HepG2 (cell line): ENCODE measurements around the gene NBEAL2. TPM values are rescaled to one million over a fixed set of nuclear protein-coding genes. Genes with fewer than 3 reads are reported as not detected.

Experiments
- ATAC-seq: fragments of 200-7000 bp; cut with Tn5 transposase; 3 replicates; pipeline ENCODE4 v1.9.1; 2020; ENCODE audit warnings: mild to moderate bottlenecking, moderate library complexity
- BruUV-seq: library from RNA; stranded (reverse); fragments of 400-500 nt; replicated peaks from 2 replicates; lab custom pipeline; 2021; lab: Mats Ljungman, UMichigan
- CTCF ChIA-PET: fragments of 300-600 bp; formaldehyde crosslinking; extraction: SDS; loops from one replicate; lab custom pipeline; 2021; ENCODE audit warnings: low total read pairs, inconsistent platforms, low intra/inter-chr PET ratio; lab: Yijun Ruan, JAX
- POLR2A ChIA-PET: fragments of 350-600 bp; sonication (Branson Sonifier 250); formaldehyde crosslinking; loops from one replicate; lab custom pipeline; 2020; ENCODE audit warnings: antibody characterized with exemption, inconsistent platforms; lab: Yijun Ruan, JAX
- DNase-seq: peaks from one replicate; pipeline ENCODE4 v3.0.0-alpha.2; 2015; ENCODE audit warnings: low spot score
- FAIRE-seq: peaks from 3 replicates; lab custom pipeline; 2011; peaks lifted over from hg19 to GRCh38; lab: Jason Lieb, UNC
- H2AFZ ChIP-seq: one replicate; pipeline ENCODE4 v1.6.1; 2011; ENCODE audit warnings: low read length, inconsistent platforms
- H3K27ac ChIP-seq: fragments of 300-600 bp; 3 replicates; pipeline ENCODE4 v1.8.0; 2011; ENCODE audit warnings: mixed run types, mild to moderate bottlenecking, mixed read lengths, low read length, inconsistent platforms; ENCODE audit not compliant: insufficient read depth; ENCODE audit errors: extremely low read length
- H3K27me3 ChIP-seq, 2 experiments: fragments of 200-600 bp in 1 of 2; 2 replicates in 1 of 2; 3 replicates in 1 of 2; pipeline versions ENCODE4 v1.6.0 to v1.8.0; 2011; ENCODE audit warnings: low read length in 2 of 2, mild to moderate bottlenecking in 2 of 2, moderate library complexity in 2 of 2, inconsistent platforms in 1 of 2; ENCODE audit not compliant: insufficient read depth in 2 of 2, control insufficient read depth in 1 of 2
- H3K36me3 ChIP-seq, 2 experiments: fragments of 200-600 bp in 1 of 2; replicated peaks in 1 of 2; 2 replicates in 1 of 2; 3 replicates in 1 of 2; pipeline versions ENCODE4 v1.5.1 to v1.8.0; 2011; ENCODE audit warnings: low read length in 2 of 2, inconsistent platforms in 1 of 2; ENCODE audit not compliant: insufficient read depth in 2 of 2, control insufficient read depth in 1 of 2
- H3K4me1 ChIP-seq: 2 replicates; pipeline ENCODE4 v1.5.1; 2012; ENCODE audit warnings: low read length, inconsistent platforms; ENCODE audit not compliant: insufficient read depth
- H3K4me2 ChIP-seq: 2 replicates; pipeline ENCODE4 v1.6.0; 2011; ENCODE audit warnings: low read depth, low read length, inconsistent platforms
- H3K4me3 ChIP-seq, 3 experiments: fragments of 200-600 bp in 1 of 3; sonication (generic), shearing (Covaris generic) in 1 of 3; replicated peaks in 1 of 3; 2 replicates each; pipeline ENCODE4 v1.5.1; 2011 to 2016; ENCODE audit warnings: low read length in 3 of 3, inconsistent platforms in 2 of 3, low read depth in 2 of 3, mild to moderate bottlenecking in 2 of 3, control low read depth in 1 of 3, mixed read lengths in 1 of 3; ENCODE audit not compliant: insufficient read depth in 1 of 3
- H3K79me2 ChIP-seq: one replicate; pipeline ENCODE4 v1.6.1; 2011; ENCODE audit warnings: low read length, inconsistent platforms; ENCODE audit not compliant: insufficient read depth
- H3K9ac ChIP-seq: 2 replicates; pipeline ENCODE4 v1.6.0; 2011; ENCODE audit warnings: mild to moderate bottlenecking, low read depth, low read length, inconsistent platforms; ENCODE audit not compliant: insufficient read depth
- H3K9me3 ChIP-seq: 2 replicates; pipeline ENCODE4 v1.5.1; 2012; ENCODE audit warnings: mild to moderate bottlenecking, low read length
- H4K20me1 ChIP-seq: 2 replicates; pipeline ENCODE4 v1.6.0; 2011; ENCODE audit warnings: inconsistent platforms, mild to moderate bottlenecking, low read length, moderate library complexity; ENCODE audit not compliant: insufficient read depth
- BRD4 ChIP-seq: sonication (generic); formaldehyde crosslinking; IDR thresholded peaks from 2 replicates; pipeline ENCODE4 v1.4.0; 2020; ENCODE audit warnings: missing genetic modification reagents
- CBFB ChIP-seq: sonication (generic); formaldehyde crosslinking; IDR thresholded peaks from 2 replicates; pipeline ENCODE4 v1.4.0; 2020; ENCODE audit warnings: missing genetic modification reagents
- CCDC6 ChIP-seq: sonication (generic); formaldehyde crosslinking; IDR thresholded peaks from 2 replicates; pipeline ENCODE4 v1.8.1; 2022; ENCODE audit warnings: mild to moderate bottlenecking, missing genetic modification reagents, moderate library complexity
- ETV5 ChIP-seq: IDR thresholded peaks from 2 replicates; pipeline ENCODE4 v1.6.1; 2018; ENCODE audit warnings: missing biosample characterization, missing genetic modification reagents, inconsistent platforms, borderline replicate concordance
- KLF13 ChIP-seq: sonication (generic); formaldehyde crosslinking; IDR thresholded peaks from 2 replicates; pipeline ENCODE4 v1.4.0; 2020; ENCODE audit warnings: mild to moderate bottlenecking, missing genetic modification reagents
- LBX2 ChIP-seq: sonication (generic); formaldehyde crosslinking; IDR thresholded peaks from 2 replicates; pipeline ENCODE4 v1.5.0; 2020; ENCODE audit warnings: missing genetic modification reagents, mild to moderate bottlenecking, borderline replicate concordance
- MAX ChIP-seq: IDR thresholded peaks from 2 replicates; pipeline ENCODE4 v1.6.1; 2012; ENCODE audit warnings: inconsistent platforms
- MLXIP ChIP-seq: sonication (generic); formaldehyde crosslinking; IDR thresholded peaks from 2 replicates; pipeline ENCODE4 v1.9.0; 2021; ENCODE audit warnings: missing genetic modification reagents, borderline replicate concordance
- MTF2 ChIP-seq: sonication (generic); formaldehyde crosslinking; IDR thresholded peaks from 2 replicates; pipeline ENCODE4 v1.5.0; 2020; ENCODE audit warnings: missing genetic modification reagents, borderline replicate concordance
- NAIF1 ChIP-seq: sonication (generic); formaldehyde crosslinking; IDR thresholded peaks from 2 replicates; pipeline ENCODE4 v1.5.0; 2020; ENCODE audit warnings: mild to moderate bottlenecking, missing genetic modification reagents, borderline replicate concordance
- POLR2G ChIP-seq: fragments of 200-400 bp; formaldehyde crosslinking; IDR thresholded peaks from 2 replicates; pipeline ENCODE4 v1.6.1; 2018; ENCODE audit warnings: mild to moderate bottlenecking, low read depth, low read length, moderate library complexity
- RARA ChIP-seq: IDR thresholded peaks from 2 replicates; pipeline ENCODE4 v1.6.1; 2016; ENCODE audit warnings: missing genetic modification reagents, missing compliant biosample characterization
- ZMYM4 ChIP-seq: sonication (generic); formaldehyde crosslinking; IDR thresholded peaks from 2 replicates; pipeline ENCODE4 v1.8.1; 2023; ENCODE audit warnings: mild to moderate bottlenecking, missing genetic modification reagents
- ZNF136 ChIP-seq: sonication (generic); formaldehyde crosslinking; IDR thresholded peaks from 2 replicates; pipeline ENCODE4 v1.8.1; 2022; ENCODE audit warnings: low read depth, mild to moderate bottlenecking, moderate library complexity, missing genetic modification reagents
- ZNF251 ChIP-seq: sonication (generic); formaldehyde crosslinking; IDR thresholded peaks from 2 replicates; pipeline ENCODE4 v1.9.0; 2021; ENCODE audit warnings: mild to moderate bottlenecking, missing genetic modification reagents
- ZNF770 ChIP-seq: sonication (generic); formaldehyde crosslinking; IDR thresholded peaks from 2 replicates; pipeline ENCODE4 v1.5.0; 2020; ENCODE audit warnings: mild to moderate bottlenecking, missing genetic modification reagents
- ZNF777 ChIP-seq: sonication (generic); formaldehyde crosslinking; IDR thresholded peaks from 2 replicates; pipeline ENCODE4 v1.4.0; 2020; ENCODE audit warnings: missing genetic modification reagents
- ZNF839 ChIP-seq: sonication (generic); formaldehyde crosslinking; IDR thresholded peaks from 2 replicates; pipeline ENCODE4 v1.4.0; 2020; ENCODE audit warnings: missing genetic modification reagents, mild to moderate bottlenecking, borderline replicate concordance
- WGBS: methylation state at CpG from one replicate; pipeline ENCODE4 v1.1.6; 2017; ENCODE audit warnings: low lambda C conversion rate; 5-methylcytosine and 5-hydroxymethylcytosine counted together
- in situ Hi-C: cut with HindIII; loops from 2 replicates; pipeline ENCODE4 v1.10.0; 2017; ENCODE audit warnings: low pct_unique_long_range_greater_than_20kb; ENCODE audit not compliant: extremely low pct_ligation_motif_present
- intact Hi-C: fragments of 100-400 bp; cut with micrococcal nuclease; formaldehyde crosslinking; loops from one replicate; pipeline ENCODE4 v1.10.0; 2022; ENCODE audit not compliant: unreplicated experiment
- polyA plus RNA-seq, 8 experiments: library from polyadenylated mRNA; depleted of rRNA in 3 of 8; stranded (reverse) in 7 of 8; unstranded in 1 of 8; fragments of >200 nt; fragmentation: Illumina TruSeq in 4 of 8; extraction: Trizol in 4 of 8; gene quantifications; 2 replicates each; pipeline versions ENCODE4 v1.2.1 to v1.2.3, GENCODE V29; 2011 to 2016; ENCODE audit warnings: low read depth in 4 of 8, missing spikeins in 1 of 8, mixed read lengths in 1 of 8; ENCODE audit not compliant: insufficient read depth in 1 of 8
- total RNA-seq, 5 experiments: library from RNA; depleted of rRNA; stranded (reverse); fragments of >200 nt; fragmentation: Illumina TruSeq; extraction: Trizol; gene quantifications; 2 replicates each; pipeline ENCODE4 v1.2.3, GENCODE V29; 2016; ENCODE audit warnings: low read depth in 1 of 5

The NBEAL2 gene
- total and polyA plus RNA-seq, 2 of the 13 experiments (the other 11 are each of a cell fraction or from before 2014, with no cell fraction given), result 9.7 to 12.4 TPM

- in situ Hi-C loops (no loop called here), intact Hi-C loops (no loop called here)
- Histone ChIP-seq H3K27me3 (no peaks in the 10 kb centered on the region), H3K9me3 (no peaks in the 10 kb centered on the region), H3K4me1 (peaks cover 43% of the 10 kb centered on the region), H3K79me2 (peaks cover 14% of the 10 kb centered on the region), H3K4me3 (no peak overlapping the region), H3K27ac (no peak overlapping the region), H2AFZ (no peak overlapping the region), H3K9ac (no peak overlapping the region), H3K4me2 (no peak overlapping the region), H4K20me1 (peaks cover 8% of the 10 kb centered on the region), H3K36me3 (peaks cover 5 to 24% of the 10 kb centered on the region in 2 experiments; a peak in 4 of 5 replicates)
- DNase-seq (no peak), ATAC-seq (no peak; the same call in 2 of the 3 replicates), FAIRE-seq (no peak)
- CTCF ChIA-PET, result no interaction called here
- TF ChIP-seq ZNF770 (CRISPR knock-in tag) (no peak), RARA (CRISPR knock-in tag) (no peak), ZMYM4 (CRISPR knock-in tag) (no peak), ZNF777 (CRISPR knock-in tag) (no peak), NAIF1 (CRISPR knock-in tag) (no peak), LBX2 (no peak), MTF2 (CRISPR knock-in tag) (no peak), ZNF136 (CRISPR knock-in tag) (no peak), CBFB (no peak), MLXIP (CRISPR knock-in tag) (no peak), MAX (no peak), ETV5 (CRISPR knock-in tag) (no peak), POLR2G (no peak), BRD4 (no peak), ZNF839 (no peak), CCDC6 (CRISPR knock-in tag) (no peak), KLF13 (no peak), ZNF251 (no peak)
- no TSS peak for BruUV-seq
- POLR2A ChIA-PET, result no interaction called here
- WGBS, result 82% methylated on average over 1 of the region's 1 CpG
Measured at GRCh38 chr3:47022641-47023071, 43.2 kb downstream of the NBEAL2 start.
